ENCODE results near the gene RABL2A.
A peak's percentile ranks its signal among the peaks of the same experiment; 100 is the strongest.
"Not testable (repeated sequence)": the region's sequence is repeated elsewhere in the genome, so short reads cannot be mapped to it uniquely, and the experiment has no call there.

- TF ChIP-seq CTCF (IDR thresholded peaks at IDR 0.05), result not testable (repeated sequence)
- peak; percentile 10 to 82 for TF ChIP-seq POLR2A (IDR thresholded peaks at IDR 0.05)
Measured at GRCh38 chr2:113603467-113604084, 23.5 kb upstream of the RABL2A start.

Data from heart left ventricle (tissue), 13 donors.